ENCODE data around the gene ARHGEF10L.
"Not testable (repeated sequence)": the region's sequence is repeated elsewhere in the genome, so short reads cannot be mapped to it uniquely, and the experiment has no call there.

The ARHGEF10L gene

GRCh38 chr1:17539477-17540254 is at the start of gene ARHGEF10L:
ARHGEF10L (plus strand) TSS chr1:17539698; CDS start chr1:17580596, 40,898 bp downstream.
- no peak for DNase-seq

- not testable (repeated sequence) for DNase-seq
Measured at GRCh38 chr1:17489768-17490417, 49.6 kb upstream of the ARHGEF10L start.

- not testable (repeated sequence) for DNase-seq
Measured at GRCh38 chr1:17490667-17491066, 48.8 kb upstream of the ARHGEF10L start.

GRCh38 chr1:17494114-17494729 is 45.3 kb upstream of the ARHGEF10L start:
- peak; percentile 48 for DNase-seq

- no peak for DNase-seq
Measured at GRCh38 chr1:17496419-17496818, 43.1 kb upstream of the ARHGEF10L start.

GRCh38 chr1:17498214-17498613 is 41.3 kb upstream of the ARHGEF10L start:
- no peak for DNase-seq

GRCh38 chr1:17502326-17502778 is 37.1 kb upstream of the ARHGEF10L start:
- DNase-seq: peak; percentile 33 to 56

GRCh38 chr1:17503146-17503545 is 36.4 kb upstream of the ARHGEF10L start:
- no peak for DNase-seq

- DNase-seq: not testable (repeated sequence)
Measured at GRCh38 chr1:17507200-17507599, 32.3 kb upstream of the ARHGEF10L start.

- DNase-seq: no peak
Measured at GRCh38 chr1:17507915-17508314, 31.6 kb upstream of the ARHGEF10L start.

GRCh38 chr1:17509363-17509762 is 30.1 kb upstream of the ARHGEF10L start:
- DNase-seq: peak in 1 of 2 donors; percentile 1

- no peak for DNase-seq
Measured at GRCh38 chr1:17510138-17510537, 29.4 kb upstream of the ARHGEF10L start.

- no peak for DNase-seq
Measured at GRCh38 chr1:17511188-17511587, 28.3 kb upstream of the ARHGEF10L start.

GRCh38 chr1:17513131-17513530 is 26.4 kb upstream of the ARHGEF10L start:
- no peak for DNase-seq

GRCh38 chr1:17514776-17515175 is 24.7 kb upstream of the ARHGEF10L start:
- no peak for DNase-seq

GRCh38 chr1:17515902-17516301 is 23.6 kb upstream of the ARHGEF10L start:
- no peak for DNase-seq

GRCh38 chr1:17516303-17517214 is 22.9 kb upstream of the ARHGEF10L start:
- DNase-seq: no peak

- no peak for DNase-seq
Measured at GRCh38 chr1:17520041-17520440, 19.5 kb upstream of the ARHGEF10L start.

GRCh38 chr1:17520473-17521319 is 18.8 kb upstream of the ARHGEF10L start:
- no peak for DNase-seq

- no peak for DNase-seq
Measured at GRCh38 chr1:17521946-17522612, 17.4 kb upstream of the ARHGEF10L start.
